NCI-H524 (cell line): ENCODE data around the gene AXDND1.
A peak's percentile ranks its signal among the peaks of the same experiment; 100 is the strongest.
"Not testable (repeated sequence)": the region's sequence is repeated elsewhere in the genome, so short reads cannot be mapped to it uniquely, and the experiment has no call there.

ENCODE experiments used
- DNase-seq, 2 experiments: peaks; one replicate each; lab custom pipeline; 2025; lab: John Stamatoyannopoulos, UW

Gene AXDND1, protein sequence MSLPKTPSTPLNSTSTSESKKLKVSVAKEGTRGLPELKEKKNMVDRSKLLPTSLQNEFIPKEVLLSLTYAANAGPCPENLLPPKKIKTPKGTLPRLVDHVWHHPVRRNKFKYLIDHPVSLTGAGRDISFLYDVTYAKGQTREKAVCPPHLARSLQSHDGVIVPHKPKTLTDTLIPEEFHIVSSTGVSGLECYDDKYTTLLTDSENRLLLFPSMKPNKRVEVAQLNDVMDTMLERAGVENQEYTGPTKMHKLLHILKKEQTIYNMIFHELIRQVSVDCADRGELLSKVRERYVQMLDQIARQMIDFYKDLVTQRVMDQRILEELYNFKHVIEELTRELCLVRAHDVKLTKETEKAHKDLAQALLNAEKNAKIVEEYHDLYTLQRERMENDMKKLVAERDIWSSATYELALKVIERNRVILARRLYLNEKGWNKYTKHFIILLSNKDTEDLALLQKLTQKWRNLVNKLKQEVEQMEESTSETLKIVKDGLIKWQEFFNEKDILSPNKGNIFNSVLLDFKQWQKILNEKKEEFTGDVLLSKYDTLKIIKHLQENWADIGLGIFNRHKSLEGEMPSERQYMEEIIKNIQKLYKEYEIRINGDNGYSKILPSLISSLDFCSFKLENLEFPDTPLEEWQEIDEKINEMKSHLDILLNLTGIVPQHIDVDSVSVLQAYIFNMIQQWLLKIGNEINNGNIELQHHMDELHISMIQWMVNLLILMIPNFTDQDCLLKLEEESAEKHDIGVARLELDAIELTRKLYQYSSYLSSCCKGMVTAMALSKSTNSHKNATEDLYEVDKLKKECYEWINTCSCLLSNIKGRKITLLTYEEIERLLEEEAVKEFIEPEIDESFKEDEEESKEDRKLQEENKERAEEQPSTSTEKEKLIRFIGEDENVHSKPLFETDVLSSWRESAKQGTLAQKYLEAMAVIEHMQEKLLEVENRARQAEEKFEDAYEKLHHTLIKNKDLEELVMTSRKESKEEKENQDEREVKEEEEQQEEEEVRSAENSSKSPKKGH

DNA sequence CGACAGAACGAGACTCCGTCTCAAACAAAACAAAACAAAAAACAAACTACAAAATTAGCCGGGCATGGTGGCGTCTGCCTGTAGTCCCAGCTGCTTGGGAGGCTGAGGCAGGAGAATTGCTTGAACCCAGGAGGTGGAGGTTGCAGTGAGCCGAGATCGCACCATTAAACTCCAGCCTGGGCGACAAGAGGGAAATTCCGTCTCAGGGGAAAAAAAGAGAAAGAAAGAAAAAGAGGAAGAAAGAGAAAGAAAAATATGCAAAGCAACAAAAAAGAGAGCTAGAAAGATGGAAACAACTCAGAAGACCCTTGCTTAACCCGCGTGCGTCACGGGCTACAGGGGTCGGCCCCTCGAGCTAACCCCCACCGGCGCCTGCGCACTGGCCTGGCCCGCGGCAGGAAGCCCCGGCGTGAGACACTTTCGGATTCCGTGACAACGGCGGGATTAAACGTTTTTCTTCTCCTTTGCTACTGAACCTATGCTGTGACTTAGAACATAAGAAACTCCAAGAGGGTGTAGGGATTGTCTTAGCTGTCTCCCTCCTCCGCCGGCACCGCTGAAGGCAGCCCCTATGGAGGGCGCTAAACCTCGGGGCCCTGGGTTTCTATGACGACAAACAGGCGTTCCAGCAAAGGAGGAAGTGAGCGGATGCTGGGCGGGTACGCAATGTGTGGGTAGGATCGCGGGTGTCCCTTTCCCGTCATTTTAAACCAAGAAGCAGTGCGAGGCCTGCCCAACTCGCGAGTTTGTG is at the start of gene AXDND1:
TSS of gene AXDND1 (plus strand) at position 630 of the 751 bp plus-strand sequence. CDS start 539 bp downstream, outside the sequence.
- peak; percentile 78 to 82 for DNase-seq

DNA sequence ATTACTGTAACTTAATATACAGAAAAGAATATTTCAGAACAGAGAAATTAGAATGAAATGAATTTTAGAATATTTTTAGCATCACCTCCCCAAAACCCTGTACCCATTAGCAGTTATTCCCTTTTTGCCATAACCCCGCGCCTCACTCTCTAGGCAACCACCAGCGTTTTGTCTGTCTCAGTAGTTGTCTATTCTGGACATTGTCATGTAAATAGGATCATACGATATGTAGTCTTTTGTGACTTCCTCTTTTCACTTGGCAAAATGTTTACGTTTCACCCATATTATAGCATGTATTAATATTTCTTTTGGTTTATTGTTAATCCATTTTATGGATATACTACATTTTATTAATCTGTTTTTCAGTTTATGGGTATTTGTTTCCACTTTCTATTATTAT is 47.3 kb upstream of the AXDND1 start:
- no peak for DNase-seq

DNA sequence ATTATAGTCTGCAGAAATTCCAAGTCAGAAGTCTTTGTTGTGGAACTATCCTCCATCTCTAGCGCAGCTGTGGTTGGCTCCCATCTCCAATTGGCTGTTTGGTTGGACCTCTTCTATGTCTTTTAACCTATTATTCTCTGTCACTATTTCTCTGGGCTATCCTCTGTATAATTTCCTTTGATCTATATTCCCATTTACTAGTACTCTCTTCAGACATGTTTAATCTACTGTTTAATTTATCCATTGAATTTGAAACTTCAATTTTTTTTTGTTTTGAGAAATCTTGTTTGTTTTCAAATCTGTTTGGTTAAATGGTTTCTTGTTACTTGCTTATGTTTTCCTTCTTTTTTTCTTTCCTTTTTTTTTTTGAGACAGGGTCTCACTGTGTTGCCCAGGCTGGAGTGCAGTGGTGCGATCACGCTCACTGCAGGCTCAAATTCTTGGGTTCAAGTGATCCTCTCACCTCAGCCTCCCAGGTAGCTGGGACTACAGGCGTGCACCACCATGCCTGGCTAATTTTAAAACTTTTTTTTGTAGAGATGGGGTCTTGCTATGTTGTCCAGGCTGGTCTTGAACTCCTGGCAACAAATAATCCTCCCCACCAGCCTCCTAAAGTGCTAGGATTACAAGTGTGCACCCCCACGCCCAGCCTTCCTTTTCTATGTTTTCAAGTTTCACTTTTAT is 44.1 kb upstream of the AXDND1 start:
- no peak for DNase-seq

DNA sequence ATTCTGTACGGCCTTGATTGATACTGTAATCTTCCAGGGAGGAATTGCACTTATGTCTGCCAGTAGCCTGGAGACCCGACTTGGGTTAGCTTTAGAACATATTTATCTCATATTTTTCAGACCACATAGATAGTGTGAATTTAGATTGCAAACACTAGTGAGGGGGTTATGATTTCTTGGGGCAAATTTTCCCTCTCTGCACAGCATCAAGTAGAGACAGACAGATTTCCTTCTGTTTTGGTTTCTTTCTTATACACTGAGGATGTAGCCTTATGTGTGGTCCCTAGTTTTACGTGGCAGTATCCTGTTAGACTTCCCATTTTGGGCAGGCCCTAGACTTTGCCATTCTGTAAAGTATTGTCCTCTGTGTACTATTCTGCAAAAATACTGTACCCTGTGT is 43.2 kb upstream of the AXDND1 start:
- DNase-seq: no peak

DNA sequence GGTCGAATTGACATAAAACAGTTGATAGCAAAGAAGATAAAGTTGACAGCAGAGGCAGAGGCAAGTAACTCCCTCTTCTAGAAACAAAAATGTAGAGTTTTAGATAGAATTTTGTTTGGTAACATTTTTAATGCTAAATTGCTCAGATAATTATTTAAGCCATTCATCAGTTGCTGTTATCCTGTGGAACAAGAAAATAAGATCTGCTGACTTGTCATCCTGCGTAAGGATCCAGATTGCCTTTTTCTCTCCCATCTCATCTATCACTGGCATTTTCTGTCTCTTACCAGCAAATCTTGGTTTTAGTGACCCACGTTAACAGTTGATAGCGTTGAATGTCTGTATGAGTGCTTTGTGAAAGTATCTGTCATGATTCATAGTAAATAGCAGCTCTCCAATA is 42.3 kb upstream of the AXDND1 start:
- DNase-seq: no peak

DNA sequence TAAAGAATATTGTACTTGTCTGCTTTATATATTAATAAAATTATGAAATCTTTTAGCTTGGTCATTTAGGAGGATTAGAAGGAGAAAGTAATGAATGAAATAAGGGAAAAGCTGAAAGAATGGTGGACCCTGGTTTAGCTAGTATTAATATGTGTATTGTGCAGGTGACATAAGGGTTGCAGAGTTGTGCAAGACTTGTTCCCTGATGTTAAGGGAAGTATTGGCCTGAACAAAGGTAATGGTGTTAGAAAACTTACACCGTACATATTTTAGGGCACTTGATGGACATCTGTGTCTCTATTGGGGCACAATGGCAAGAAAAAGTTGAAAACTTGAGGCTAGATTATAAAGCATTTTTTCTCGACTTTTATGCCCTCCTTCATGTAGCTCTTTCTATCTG is 39.9 kb upstream of the AXDND1 start:
- no peak for DNase-seq

DNA sequence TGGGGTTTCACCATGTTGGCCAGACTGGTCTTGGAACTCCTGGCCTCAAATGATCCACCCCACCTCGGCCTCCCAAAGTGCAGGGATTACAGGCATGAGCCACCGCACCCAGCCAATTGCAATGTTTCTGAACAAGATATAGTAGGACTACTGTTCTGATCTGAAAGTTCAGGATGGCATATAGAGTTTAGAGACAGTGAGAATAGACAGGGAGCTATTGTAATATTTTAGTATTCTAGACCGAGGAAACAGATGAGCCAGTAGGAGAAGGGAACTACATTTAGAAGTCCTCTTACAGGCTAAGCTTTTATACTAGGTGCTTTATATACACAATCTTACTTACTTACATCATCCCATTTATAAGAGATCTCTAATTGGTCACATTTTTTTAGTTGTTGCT is 39.0 kb upstream of the AXDND1 start:
- DNase-seq: no peak

DNA sequence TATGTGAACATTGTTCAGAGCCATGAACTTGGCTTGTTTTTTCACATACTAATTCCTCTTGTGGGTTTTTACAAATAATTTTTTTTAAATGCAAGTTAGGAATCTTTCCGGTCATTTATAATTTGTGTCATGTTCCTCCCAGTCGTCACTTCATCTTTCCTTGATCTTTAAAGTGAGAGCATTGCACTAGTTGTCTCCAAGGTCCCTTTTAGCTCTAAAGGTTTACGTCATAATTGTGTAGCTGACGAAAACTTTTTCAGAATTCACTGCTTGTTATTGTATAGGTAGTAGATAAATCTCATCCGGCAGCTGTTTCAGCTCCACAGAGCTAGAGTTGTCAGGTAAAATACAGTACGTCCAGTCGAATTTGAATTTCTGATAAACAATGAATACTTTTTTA is 38.6 kb upstream of the AXDND1 start:
- no peak for DNase-seq

DNA sequence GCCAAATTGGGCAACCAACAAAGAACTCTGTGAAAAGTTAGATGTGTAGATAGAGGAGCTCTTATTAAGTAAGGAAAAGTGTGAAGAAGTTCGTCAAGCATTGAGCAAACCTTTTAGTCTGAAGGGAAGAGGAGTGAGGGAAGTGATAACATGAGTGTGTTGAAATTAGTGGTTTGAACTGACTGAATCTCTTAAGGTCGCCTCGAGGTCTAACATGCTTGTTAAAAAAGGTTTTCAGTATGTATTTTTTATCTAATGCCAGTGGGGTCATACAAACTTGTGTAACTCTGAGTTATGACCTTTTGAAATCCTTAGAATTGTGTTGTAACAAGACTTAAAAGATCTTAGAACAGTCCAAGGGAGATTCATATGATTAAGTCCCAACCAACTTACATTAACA is 38.1 kb upstream of the AXDND1 start:
- DNase-seq: no peak

DNA sequence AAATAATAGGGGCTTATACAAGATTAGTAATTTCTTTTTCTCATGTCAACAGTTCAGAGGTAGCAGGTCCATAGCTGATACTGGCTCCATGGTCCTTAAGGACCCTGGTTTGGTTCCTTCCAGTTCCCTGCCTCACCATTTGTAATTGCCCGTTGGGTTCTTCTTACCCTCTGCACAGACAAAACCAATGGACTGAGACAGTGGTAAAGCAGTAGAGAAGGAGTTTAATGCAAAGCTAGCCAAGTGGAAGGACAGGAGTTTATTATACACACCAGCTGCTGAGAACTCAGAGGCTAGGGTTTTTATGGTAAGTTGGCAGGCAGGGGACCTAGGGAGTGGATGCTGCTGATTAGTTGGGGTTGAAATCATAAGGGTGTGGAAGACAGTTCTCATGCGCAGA is 35.9 kb upstream of the AXDND1 start:
- DNase-seq: no peak

DNA sequence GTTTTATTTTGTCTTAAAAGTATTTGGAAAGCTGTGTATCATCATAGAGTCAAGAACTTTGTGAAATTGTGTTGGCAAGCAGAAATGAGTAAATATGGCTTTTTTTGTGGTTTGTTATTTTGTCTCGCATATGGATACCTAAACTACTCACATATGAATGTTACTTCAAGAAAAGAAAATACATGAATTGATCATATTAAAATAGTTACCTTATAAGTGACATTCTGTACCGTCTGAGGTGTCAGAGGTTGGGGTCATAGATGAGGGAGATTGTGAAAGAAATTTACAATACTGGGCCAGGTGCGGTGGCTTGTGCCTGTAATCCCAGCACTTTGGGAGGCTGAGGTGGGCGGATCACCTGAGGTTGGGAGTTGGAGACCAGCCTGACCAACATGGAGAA is 31.3 kb upstream of the AXDND1 start:
- no peak for DNase-seq

DNA sequence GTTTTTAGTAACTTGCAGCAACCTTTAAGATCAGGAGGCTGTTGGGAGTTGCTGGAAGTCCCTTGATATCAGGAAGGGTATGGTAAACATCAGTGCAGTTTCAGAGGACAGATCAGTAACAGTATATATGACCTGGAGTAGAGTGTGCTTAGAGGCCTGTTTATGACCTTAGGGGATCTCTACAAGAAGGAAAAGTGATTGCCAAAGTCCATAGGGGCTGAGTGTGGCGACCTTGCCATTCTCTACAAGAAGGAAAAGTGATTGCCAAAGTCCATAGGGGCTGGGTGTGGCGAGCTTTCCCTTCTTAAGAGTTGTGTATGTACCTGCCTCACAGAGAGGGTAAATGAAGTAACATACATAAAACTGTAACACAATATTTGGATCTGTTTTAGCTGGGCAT is 28.5 kb upstream of the AXDND1 start:
- no peak for DNase-seq

DNA sequence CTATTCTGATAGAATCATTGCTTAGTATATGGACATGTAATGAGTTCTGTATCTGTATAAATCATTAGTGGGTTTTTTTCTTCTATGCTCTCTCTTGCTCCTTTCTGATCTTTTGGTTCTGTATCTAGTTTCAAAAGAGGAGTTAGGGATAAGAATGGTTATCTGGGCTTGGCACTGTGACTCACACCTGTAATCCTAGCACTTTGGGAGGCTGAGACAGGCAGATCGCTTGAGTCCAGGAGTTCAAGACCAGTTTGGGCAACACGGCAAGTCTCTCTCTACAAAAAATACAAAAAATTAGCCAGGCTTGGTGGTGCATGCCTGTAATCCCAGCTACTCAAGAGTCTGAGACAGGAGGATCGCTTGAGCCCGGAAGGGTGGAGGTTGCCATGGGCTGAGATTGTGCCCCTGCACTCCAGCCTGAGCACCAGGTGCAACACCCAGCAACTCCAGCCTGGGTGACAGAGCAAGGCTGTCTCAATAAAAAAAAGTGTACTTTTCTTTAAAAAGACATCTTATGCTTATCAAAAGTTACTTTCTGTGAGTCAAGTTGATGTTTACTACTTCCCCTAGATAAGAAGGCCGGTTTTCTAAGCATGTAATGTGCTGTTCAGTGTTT is 27.7 kb upstream of the AXDND1 start:
- no peak for DNase-seq

DNA sequence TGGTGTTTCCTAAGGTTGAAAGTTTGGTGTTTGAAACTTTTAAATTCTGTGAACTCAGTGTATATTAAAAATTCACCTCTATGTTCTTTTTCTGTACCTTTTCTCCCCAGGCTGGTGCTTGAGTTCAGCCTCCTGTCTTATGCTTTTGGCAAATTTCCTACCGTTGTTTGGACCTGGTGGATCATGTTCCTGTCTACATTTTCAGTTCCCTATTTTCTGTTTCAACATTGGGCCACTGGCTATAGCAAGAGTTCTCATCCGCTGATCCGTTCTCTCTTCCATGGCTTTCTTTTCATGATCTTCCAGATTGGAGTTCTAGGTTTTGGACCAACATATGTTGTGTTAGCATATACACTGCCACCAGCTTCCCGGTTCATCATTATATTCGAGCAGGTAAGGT is 24.9 kb upstream of the AXDND1 start:
- no peak for DNase-seq

DNA sequence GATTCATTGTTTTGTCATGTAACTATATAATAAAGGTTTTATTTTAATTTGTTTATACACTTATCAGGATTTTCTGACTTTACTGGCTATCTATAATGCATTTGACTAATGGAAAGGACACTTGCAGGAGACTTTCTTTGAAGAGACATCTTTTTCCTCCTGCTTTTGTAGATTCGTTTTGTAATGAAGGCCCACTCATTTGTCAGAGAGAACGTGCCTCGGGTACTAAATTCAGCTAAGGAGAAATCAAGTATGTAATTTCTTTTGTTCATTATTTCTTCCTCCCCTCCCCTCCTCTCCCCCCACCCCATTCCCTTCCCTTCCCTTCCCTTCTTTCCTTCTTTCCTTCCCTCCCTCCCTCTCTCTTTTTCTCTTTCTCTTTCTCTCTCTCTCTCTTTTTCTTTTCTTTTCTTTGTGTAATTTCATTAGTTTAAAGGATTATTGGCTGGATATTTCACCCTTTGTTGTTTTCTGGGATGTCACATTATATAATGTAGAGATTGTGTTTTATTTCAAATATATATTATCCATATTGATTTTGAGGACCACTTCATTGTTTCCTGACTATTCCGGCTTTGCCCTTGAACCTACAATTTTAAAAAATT is 23.7 kb upstream of the AXDND1 start:
- no peak for DNase-seq

DNA sequence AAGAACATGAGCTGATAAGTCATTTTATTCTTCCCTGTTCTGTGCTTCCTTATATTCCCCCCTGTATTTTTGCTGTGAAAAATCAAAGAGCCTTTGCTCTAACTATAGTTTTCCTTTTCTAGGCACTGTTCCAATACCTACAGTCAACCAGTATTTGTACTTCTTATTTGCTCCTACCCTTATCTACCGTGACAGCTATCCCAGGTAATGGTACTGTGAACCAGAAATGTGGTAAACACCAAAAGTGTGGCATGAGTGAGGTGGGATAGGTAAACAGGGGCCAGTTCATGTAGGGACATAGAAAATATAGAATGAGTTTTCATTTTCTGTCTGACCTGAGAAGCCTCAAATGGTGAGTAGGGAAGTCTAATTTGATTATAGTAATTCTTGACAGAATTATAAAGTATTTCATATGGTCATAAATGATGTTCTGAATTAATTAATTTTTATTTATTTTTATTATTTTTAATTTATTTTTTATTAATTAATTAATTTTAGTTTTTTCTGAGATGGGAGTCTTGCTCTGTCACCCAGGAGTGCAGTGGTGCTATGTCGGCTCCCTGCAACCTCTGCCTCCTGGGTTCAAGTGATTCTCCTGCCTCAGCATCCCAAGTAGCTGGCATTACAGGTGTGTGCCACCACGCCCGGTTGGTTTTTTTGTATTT is 22.9 kb upstream of the AXDND1 start:
- DNase-seq: no peak

DNA sequence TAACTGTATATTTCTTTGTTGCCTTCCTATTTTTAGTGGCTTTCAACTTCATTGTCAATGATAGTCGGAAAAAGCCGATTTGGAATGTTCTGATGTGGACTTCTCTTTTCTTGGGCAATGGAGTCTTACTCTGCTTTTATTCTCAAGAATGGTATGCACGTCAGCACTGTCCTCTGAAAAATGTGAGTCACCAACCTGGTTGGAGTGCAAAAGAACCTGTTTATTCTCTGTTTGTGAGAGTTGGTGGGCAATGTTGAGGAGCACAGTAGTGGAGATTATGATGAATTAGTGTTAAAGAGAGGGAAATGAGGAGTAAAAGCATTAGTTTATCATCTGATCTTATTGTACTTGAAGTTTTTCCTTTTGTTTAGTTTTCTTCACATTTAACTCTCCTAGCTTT is 14.5 kb upstream of the AXDND1 start:
- DNase-seq: no peak

DNA sequence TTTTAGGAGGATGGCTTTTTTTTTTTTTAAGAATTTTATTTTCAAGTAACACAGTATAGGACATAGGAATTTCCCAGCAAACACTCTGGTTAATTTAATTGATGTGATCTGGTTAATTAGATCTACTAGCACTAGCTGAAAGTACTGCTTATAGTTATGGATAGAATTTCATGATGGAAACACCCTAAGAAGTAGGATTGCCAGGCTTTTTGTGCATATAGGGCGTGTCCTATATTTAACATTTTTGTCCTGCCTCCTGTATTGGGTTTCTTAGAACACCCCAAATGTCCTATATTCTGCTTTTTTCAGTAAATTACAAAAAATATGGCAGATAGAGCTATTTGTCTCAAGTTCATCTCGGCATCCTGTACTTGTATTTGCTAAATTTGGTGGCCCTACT is 13.5 kb upstream of the AXDND1 start:
- DNase-seq: no peak

DNA sequence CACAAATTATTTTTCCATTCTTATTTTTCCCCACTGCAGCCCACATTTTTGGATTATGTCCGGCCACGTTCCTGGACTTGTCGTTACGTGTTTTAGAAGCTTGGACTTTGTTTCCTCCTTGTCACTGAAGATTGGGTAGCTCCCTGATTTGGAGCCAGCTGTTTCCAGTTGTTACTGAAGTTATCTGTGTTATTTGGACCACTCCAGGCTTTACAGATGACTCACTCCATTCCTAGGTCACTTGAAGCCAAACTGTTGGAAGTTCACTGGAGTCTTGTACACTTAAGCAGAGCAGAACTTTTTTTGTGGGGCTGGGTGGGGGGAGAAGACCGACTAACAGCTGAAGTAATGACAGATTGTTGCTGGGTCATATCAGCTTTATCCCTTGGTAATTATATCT is 12.2 kb upstream of the AXDND1 start:
- DNase-seq: no peak

DNA sequence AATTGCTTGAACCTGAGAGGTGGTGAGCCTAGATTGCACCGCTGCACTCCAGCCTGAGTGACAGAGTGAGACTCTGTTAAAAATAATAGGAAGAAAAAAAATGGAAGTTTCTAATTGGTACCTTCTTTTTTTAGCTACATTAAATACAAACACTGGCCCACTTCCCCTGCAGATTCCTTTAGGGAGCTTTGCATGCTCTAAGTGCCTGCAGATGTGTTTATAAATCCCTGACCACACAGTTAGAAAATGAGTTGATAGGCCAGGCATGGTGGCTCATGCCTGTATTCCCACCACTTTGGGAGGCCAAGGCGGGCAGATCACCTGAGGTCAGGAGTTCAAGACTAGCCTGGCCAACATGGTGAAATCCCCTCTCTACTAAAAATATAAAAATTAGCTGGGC is 4.1 kb upstream of the AXDND1 start:
- DNase-seq: not testable (repeated sequence)
